GM19324 (cell line): ENCODE results near the gene LCN2.
"Not testable (repeated sequence)": the region's sequence is repeated elsewhere in the genome, so short reads cannot be mapped to it uniquely, and the experiment has no call there.

Source experiments
- ATAC-seq: cut with Tn5 transposase; IDR thresholded peaks from one replicate; pipeline ENCODE4 v1.9.1; 2021; ENCODE audit warnings: mild to moderate bottlenecking, moderate library complexity; ENCODE audit not compliant: unreplicated experiment, low FRiP score

The LCN2 gene

GRCh38 chr9:128163523-128164306, 14.5 kb downstream of the LCN2 start:
- ATAC-seq = no peak

GRCh38 chr9:128164307-128164885, 15.1 kb downstream of the LCN2 start:
- ATAC-seq = no peak

GRCh38 chr9:128166169-128166568, 16.9 kb downstream of the LCN2 start:
- ATAC-seq = no peak

DNA sequence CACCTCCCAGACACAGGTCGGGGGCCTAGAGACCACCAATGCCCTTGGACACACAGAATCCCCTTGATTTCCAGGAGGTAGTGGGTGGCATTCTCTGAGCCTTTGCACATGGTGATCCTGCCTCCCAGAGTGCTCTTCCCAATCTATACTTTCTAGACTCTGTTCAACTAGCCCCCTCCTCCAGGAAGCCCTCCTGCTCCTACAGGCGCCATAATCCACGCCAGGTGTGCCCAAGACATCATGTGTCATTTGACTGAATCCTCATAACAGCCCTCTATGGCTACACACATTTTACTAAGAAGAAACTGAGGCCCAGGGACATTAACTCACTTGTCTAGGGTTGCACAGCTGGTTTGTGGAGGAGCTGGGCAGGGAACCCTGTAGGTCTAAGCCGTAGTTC, 18.0 kb downstream of the LCN2 start:
- ATAC-seq = no peak

DNA sequence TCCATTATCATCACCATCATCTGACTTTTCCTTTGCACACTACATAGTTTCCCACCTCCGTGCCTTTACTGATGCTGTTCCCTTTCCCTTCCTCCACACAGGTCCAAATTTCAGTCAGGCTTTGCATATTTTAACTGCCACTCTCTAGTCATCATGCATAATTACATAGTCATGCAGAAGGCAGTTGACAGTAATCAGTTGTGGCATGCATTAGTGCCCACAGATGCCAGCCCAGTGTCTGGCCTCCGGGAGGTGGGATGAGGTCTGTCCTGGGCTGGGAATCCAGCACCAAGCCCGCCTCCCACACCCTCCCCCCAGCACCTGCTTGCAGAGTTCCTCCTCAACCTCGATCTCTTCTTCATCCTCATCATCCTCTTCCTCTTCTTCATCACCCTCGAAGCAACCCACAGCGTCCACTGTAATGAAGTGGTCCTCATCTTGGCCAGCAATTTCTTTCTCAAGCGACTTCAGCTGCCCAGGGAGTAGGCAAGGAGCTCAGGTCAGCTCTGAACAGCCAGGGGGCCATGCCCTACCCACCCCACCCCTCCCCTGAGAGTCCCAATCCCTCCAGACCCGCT, 19.6 kb downstream of the LCN2 start:
- no peak for ATAC-seq

GRCh38 chr9:128169492-128169891, 20.2 kb downstream of the LCN2 start:
- ATAC-seq = no peak

DNA sequence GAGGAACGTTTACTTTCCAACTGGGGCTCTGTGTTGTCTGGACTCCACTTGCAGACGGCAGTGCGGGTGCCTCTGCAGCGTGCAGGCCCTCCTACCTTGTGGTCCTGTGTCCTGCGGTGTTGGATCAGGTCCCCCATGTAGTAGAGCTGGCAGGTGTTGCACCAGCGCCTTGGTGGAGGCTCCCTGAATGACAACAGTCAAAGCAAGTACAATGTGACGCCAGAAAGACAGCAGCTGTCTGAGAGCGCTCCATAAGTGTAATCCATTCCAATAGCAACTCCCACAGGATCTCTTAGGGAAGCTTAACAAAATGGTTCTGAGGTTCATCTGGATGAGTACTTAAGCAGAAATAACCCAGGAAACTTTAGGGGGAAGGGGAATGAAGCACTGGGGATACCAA, 20.7 kb downstream of the LCN2 start:
- no peak for ATAC-seq

GRCh38 chr9:128174062-128174461, 24.8 kb downstream of the LCN2 start:
- no peak for ATAC-seq

GRCh38 chr9:128175102-128175563, 25.9 kb downstream of the LCN2 start:
- ATAC-seq = no peak

DNA sequence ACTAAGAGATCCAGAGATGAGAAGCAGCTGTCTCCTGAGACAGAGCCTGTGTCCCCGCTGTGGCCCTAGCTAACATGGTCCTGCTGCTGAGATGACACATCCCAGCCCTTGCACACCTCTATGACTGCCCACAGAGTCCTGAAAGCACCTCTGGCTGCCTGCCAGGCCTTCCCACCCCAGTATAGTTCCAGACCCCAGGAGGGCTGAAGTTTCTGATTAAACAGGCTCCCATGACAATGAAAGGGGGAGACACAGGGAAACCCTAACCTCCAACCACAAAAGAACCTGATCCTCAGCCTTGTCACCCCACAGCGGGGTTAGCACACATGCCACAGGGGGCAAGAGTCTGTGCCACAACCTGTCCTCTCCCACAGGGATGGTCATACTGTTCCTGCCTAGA, 26.5 kb downstream of the LCN2 start:
- no peak for ATAC-seq

GRCh38 chr9:128178806-128179431, 29.7 kb downstream of the LCN2 start:
- ATAC-seq = no peak

DNA sequence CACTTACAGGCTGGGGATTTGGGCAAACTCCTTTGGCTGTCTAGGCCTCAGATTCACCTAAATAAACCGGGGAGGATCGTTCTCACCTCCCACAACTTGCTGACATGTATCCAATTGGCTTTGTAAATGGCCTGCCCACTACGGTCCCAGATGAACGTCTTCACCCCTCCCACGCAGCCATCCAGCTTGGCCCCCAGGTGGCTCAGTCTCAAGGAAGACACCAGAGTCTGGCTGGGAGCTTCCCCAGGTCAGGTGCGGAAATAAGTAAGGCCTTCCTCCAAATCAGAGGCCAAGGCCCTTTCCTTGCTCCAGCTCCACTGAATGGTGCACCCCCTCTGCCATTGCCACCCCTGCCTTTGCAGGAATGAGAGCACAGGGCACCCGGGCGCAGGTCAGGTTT, 30.7 kb downstream of the LCN2 start:
- no peak for ATAC-seq

- ATAC-seq = no peak
Measured at GRCh38 chr9:128180447-128180846, 31.2 kb downstream of the LCN2 start.

GRCh38 chr9:128181480-128181879, 32.2 kb downstream of the LCN2 start:
- not testable (repeated sequence) for ATAC-seq

- ATAC-seq = no peak
Measured at GRCh38 chr9:128182893-128183588, 33.8 kb downstream of the LCN2 start.

DNA sequence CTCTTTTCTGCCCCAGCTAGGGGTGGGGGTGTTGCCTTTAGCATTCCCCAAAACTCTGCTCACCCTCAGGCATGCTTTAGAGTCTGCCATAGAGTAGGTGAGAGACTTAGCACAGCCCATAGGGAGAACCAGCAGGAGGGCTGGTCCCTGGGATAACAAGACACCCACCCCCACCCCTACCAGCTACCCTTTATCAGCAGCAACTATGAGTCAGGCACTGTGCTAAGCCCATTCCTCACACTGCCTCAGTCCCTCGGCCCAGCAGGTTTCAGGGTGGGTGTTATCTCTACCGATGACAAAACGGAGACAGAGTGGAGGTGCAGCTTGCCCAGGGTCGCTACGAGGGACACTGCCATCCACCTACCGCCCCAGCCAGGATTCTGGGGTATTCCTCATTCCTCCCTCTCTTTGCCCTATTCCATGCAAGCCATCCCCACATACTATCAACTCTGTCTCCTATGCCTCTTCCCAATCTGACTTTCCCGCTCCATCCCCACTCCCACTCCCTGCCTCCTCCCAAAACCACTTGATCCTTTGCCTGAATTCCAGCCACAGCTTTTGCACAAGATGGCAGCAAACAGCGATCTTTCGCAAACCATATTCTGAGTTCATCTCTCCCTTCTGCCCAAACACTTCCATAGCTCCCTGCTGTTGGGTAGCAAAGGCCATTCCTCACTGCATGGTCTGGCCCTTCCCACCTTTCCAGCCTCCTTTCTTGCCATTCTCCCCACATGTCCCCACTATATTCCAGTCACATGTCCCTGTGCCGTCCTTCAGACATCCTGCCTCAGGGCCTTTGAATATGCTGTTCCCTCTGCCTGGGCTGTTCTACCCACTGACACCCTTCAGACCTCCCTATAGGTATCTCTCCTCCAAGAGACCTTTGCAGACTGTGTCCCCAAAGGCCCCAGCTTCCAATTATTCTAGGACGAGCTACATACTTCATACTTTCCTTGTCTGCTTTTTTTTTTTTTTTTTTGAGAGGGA, 37.0 kb downstream of the LCN2 start:
- ATAC-seq = no peak

DNA sequence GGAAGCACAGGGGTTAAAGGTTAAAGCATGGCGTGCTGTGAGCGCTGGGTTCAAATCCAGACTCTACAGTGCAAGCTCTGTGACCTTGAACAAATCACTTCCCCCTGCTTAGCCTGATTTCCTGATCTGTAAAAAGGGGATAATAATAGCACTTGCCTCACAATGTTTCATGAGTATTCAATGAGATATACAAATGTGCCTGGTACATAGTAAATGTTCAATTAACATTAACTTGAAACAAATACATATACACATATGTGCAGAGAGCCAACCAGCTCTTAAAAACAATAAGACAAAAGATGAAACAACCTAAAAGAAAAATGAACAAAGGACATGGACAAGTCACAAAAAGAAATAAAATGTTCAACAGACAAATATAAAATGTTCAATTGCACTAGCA, 38.1 kb downstream of the LCN2 start:
- ATAC-seq = no peak

GRCh38 chr9:128188209-128188608, 39.0 kb downstream of the LCN2 start:
- no peak for ATAC-seq

GRCh38 chr9:128190013-128190412, 40.8 kb downstream of the LCN2 start:
- no peak for ATAC-seq
